Dermis microvascular lymphatic vessel endothelial cell (primary cell): ENCODE data around the gene COL25A1. TPM values are rescaled to one million over a fixed set of nuclear protein-coding genes. Genes with fewer than 3 reads are reported as not detected.

Experiments used
- DNase-seq, 2 donors: peaks; one replicate each; pipeline versions ENCODE4 v3.0.0 to v3.0.0-alpha.2; 2010; ENCODE audit warnings: low read depth in 2 of 2
- total RNA-seq: library from RNA; depleted of rRNA; stranded (reverse); fragments of >200 nt; gene quantifications from 2 replicates; pipeline ENCODE4 v1.2.1, GENCODE V29; 2014

Gene COL25A1
- total RNA-seq, 1 donor from 2014 or later: 0.13 TPM

GRCh38 chr4:108779958-108780357 lies 522.5 kb downstream of the COL25A1 start:
- DNase-seq: peak in 1 of 2 donors; percentile 49

GRCh38 chr4:108777388-108777787 lies 525.1 kb downstream of the COL25A1 start:
- DNase-seq: no peak

GRCh38 chr4:108775921-108776320 lies 526.5 kb downstream of the COL25A1 start:
- no peak for DNase-seq

- peak in 1 of 2 donors; percentile 34 for DNase-seq
These were observed 527.5 kb downstream of the COL25A1 start for GRCh38 chr4:108774809-108775530.

- no peak for DNase-seq
These were observed 530.1 kb downstream of the COL25A1 start for GRCh38 chr4:108772402-108772801.

- no peak for DNase-seq
These were observed 536.4 kb downstream of the COL25A1 start for GRCh38 chr4:108766058-108766457.

GRCh38 chr4:108763986-108764385 lies 538.5 kb downstream of the COL25A1 start:
- no peak for DNase-seq

GRCh38 chr4:108763226-108763593 lies 539.2 kb downstream of the COL25A1 start:
- DNase-seq: no peak

GRCh38 chr4:108762559-108763225 lies 539.8 kb downstream of the COL25A1 start, which contains the start of gene ETNPPL:
Gene ETNPPL, minus strand, starts transcription at chr4:108763053. Its CDS starts 155 bp downstream, at chr4:108762898.
- peak in 1 of 2 donors; percentile 12 for DNase-seq

Other genes starting within 250 kb of the COL25A1 start
- 10.0 and 16.1 TPM in 2 replicates for gene SEC24B, start 131.2 kb upstream of the COL25A1 start, total RNA-seq